OCI-LY3 (cell line): ENCODE data around the gene PIAS3.

Experiments used
- EZH2phosphoT487 ChIP-seq: fragments of 200-600 bp; shearing (Covaris generic); IDR thresholded peaks from 2 replicates; pipeline ENCODE4 v1.6.1; 2018; ENCODE audit warnings: antibody characterized with exemption, mixed run types, low read depth
- TF ChIP-seq, protein P1 (sequence below): fragments of 200-600, 300-600 bp; sonication (generic); IDR thresholded peaks from 2 replicates; pipeline ENCODE4 v1.5.1; 2014; ENCODE audit warnings: antibody characterized with exemption, low read length, low read depth

DNA sequence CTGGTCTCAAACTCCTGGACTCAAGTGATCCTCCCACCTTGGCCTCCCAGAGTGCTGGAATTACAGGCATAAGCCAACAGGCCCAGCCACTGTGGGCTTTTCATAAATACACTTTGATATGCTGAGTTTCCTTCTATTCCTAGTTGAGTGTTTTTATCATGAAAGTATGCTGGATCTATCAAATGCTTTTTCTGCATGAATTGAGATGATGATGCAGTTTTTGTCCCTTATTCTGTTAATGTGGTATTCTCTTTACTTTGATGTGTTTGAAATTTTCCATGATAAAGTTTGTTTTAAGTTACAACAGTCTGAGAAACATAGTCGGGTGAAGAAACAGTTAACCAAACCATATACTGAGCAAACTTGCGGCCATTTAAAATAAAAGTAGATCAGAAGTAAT is 59.1 kb downstream of the PIAS3 start:
- TF ChIP-seq, protein P1, sequence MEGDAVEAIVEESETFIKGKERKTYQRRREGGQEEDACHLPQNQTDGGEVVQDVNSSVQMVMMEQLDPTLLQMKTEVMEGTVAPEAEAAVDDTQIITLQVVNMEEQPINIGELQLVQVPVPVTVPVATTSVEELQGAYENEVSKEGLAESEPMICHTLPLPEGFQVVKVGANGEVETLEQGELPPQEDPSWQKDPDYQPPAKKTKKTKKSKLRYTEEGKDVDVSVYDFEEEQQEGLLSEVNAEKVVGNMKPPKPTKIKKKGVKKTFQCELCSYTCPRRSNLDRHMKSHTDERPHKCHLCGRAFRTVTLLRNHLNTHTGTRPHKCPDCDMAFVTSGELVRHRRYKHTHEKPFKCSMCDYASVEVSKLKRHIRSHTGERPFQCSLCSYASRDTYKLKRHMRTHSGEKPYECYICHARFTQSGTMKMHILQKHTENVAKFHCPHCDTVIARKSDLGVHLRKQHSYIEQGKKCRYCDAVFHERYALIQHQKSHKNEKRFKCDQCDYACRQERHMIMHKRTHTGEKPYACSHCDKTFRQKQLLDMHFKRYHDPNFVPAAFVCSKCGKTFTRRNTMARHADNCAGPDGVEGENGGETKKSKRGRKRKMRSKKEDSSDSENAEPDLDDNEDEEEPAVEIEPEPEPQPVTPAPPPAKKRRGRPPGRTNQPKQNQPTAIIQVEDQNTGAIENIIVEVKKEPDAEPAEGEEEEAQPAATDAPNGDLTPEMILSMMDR, result no peak
- TF ChIP-seq EZH2phosphoT487, result no peak
